Dendritic cell treated with granulocyte-macrophage colony-stimulating factor and Interleukin-4, amounts not matched to agents 40 ng/mL and 50 ng/mL, for 4 days (primary cell): ENCODE data around the gene RABEPK.
"Not testable (repeated sequence)": the region's sequence is repeated elsewhere in the genome, so short reads cannot be mapped to it uniquely, and the experiment has no call there.

Experiments used
- H3K27ac Mint-ChIP-seq: one replicate; pipeline ENCODE4 v1.8.0; 2022; ENCODE audit warnings: mild to moderate bottlenecking, mixed read lengths
- H3K27me3 Mint-ChIP-seq: one replicate; pipeline ENCODE4 v1.8.0; 2022; ENCODE audit warnings: mild to moderate bottlenecking, mixed read lengths
- H3K36me3 Mint-ChIP-seq: one replicate; pipeline ENCODE4 v1.8.0; 2022; ENCODE audit warnings: low read depth, mixed read lengths
- H3K4me1 Mint-ChIP-seq: one replicate; pipeline ENCODE4 v1.8.0; 2022; ENCODE audit warnings: low read depth, mixed read lengths
- H3K4me3 Mint-ChIP-seq: one replicate; pipeline ENCODE4 v1.8.0; 2022; ENCODE audit warnings: mild to moderate bottlenecking, moderate library complexity, mixed read lengths
- H3K9me3 Mint-ChIP-seq: one replicate; pipeline ENCODE4 v1.8.0; 2022; ENCODE audit warnings: mixed read lengths
- intact Hi-C: fragments of 100-400 bp; cut with micrococcal nuclease; formaldehyde crosslinking; loops from one replicate; pipeline ENCODE4 v1.15.0; 2022

Gene RABEPK

GRCh38 chr9:125227761-125228160 lies 27.4 kb downstream of the RABEPK start:
- no peaks in the 10 kb centered on the region for H3K27me3 Mint-ChIP-seq
- H3K9me3 Mint-ChIP-seq = no peaks in the 10 kb centered on the region
- no peak overlapping the region for H3K27ac Mint-ChIP-seq
- intact Hi-C loops = no loop called here
- H3K4me1 Mint-ChIP-seq = no peaks in the 10 kb centered on the region
- peaks cover 79% of the 10 kb centered on the region for H3K36me3 Mint-ChIP-seq
- no peak overlapping the region for H3K4me3 Mint-ChIP-seq

GRCh38 chr9:125233678-125234077 lies 33.3 kb downstream of the RABEPK start:
- Mint-ChIP-seq H3K27ac (no peak overlapping the region), H3K27me3 (no peaks in the 10 kb centered on the region), H3K36me3 (peaks cover 94% of the 10 kb centered on the region), H3K4me3 (no peak overlapping the region), H3K9me3 (no peaks in the 10 kb centered on the region), H3K4me1 (peaks cover 36% of the 10 kb centered on the region)
- intact Hi-C loops = no loop called here

GRCh38 chr9:125234099-125234498 lies 33.8 kb downstream of the RABEPK start:
- H3K9me3 Mint-ChIP-seq, H3K4me3 Mint-ChIP-seq, H3K27me3 Mint-ChIP-seq, H3K27ac Mint-ChIP-seq, intact Hi-C loops: not testable (repeated sequence)
- Mint-ChIP-seq H3K4me1 (peaks cover 40% of the 10 kb centered on the region), H3K36me3 (peaks cover 94% of the 10 kb centered on the region)

GRCh38 chr9:125235804-125236519 lies 35.6 kb downstream of the RABEPK start:
- H3K27me3 Mint-ChIP-seq = no peaks in the 10 kb centered on the region
- H3K4me1 Mint-ChIP-seq = peaks cover 42% of the 10 kb centered on the region
- H3K9me3 Mint-ChIP-seq = no peaks in the 10 kb centered on the region
- H3K27ac Mint-ChIP-seq = peak overlapping the region; percentile 17
- peak overlapping the region; percentile 33 for H3K4me3 Mint-ChIP-seq
- H3K36me3 Mint-ChIP-seq = peaks cover 94% of the 10 kb centered on the region
- intact Hi-C loops = loop anchor here (5.0 kb wide), 1 partner anchor 41 kb away; no protein-coding TSS in a partner anchor

GRCh38 chr9:125236520-125237159 lies 36.3 kb downstream of the RABEPK start:
- intact Hi-C loops = loop anchor here (5.0 kb wide), 1 partner anchor 41 kb away; no protein-coding TSS in a partner anchor
- Mint-ChIP-seq H3K4me3 (peak overlapping the region; percentile 33), H3K36me3 (peaks cover 94% of the 10 kb centered on the region), H3K27ac (peak overlapping the region; percentile 17), H3K4me1 (peaks cover 42% of the 10 kb centered on the region)
- H3K9me3 Mint-ChIP-seq, H3K27me3 Mint-ChIP-seq: not testable (repeated sequence)

GRCh38 chr9:125238127-125238914 lies 38.0 kb downstream of the RABEPK start:
- Mint-ChIP-seq H3K36me3 (peaks cover 83% of the 10 kb centered on the region), H3K9me3 (no peaks in the 10 kb centered on the region), H3K4me1 (peaks cover 42% of the 10 kb centered on the region), H3K4me3 (peak overlapping the region; percentile 96), H3K27ac (peak overlapping the region; percentile 100), H3K27me3 (no peaks in the 10 kb centered on the region)
- intact Hi-C loops = loop anchor here (5.0 kb wide), 1 partner anchor 39 kb away; no protein-coding TSS in a partner anchor

- H3K36me3 Mint-ChIP-seq = peaks cover 76% of the 10 kb centered on the region
- H3K27me3 Mint-ChIP-seq = no peaks in the 10 kb centered on the region
- peak overlapping the region; percentile 96 for H3K4me3 Mint-ChIP-seq
- intact Hi-C loops = loop anchor here (5.0 kb wide), 1 partner anchor 38 kb away; no protein-coding TSS in a partner anchor
- H3K4me1 Mint-ChIP-seq = peaks cover 42% of the 10 kb centered on the region
- peak overlapping the region; percentile 100 for H3K27ac Mint-ChIP-seq
- H3K9me3 Mint-ChIP-seq = no peaks in the 10 kb centered on the region
Measured at GRCh38 chr9:125238915-125239446, 38.6 kb downstream of the RABEPK start.

- Mint-ChIP-seq H3K27me3 (no peaks in the 10 kb centered on the region), H3K9me3 (no peaks in the 10 kb centered on the region), H3K4me1 (peaks cover 42% of the 10 kb centered on the region), H3K36me3 (peaks cover 73% of the 10 kb centered on the region), H3K4me3 (peak overlapping the region; percentile 96), H3K27ac (peak overlapping the region; percentile 100)
- intact Hi-C loops = loop anchor here (5.0 kb wide), 1 partner anchor 37 kb away; no protein-coding TSS in a partner anchor
Measured at GRCh38 chr9:125239631-125240597, 39.6 kb downstream of the RABEPK start.

- peaks cover 66% of the 10 kb centered on the region for H3K36me3 Mint-ChIP-seq
- intact Hi-C loops = no loop called here
- H3K27ac Mint-ChIP-seq = peak overlapping the region; percentile 100
- no peaks in the 10 kb centered on the region for H3K27me3 Mint-ChIP-seq
- H3K4me1 Mint-ChIP-seq = peaks cover 37% of the 10 kb centered on the region
- peak overlapping the region; percentile 96 for H3K4me3 Mint-ChIP-seq
- H3K9me3 Mint-ChIP-seq = no peaks in the 10 kb centered on the region
Measured at GRCh38 chr9:125240649-125240999, 40.3 kb downstream of the RABEPK start.

- intact Hi-C loops = loop anchor here (1.0 kb wide), 2 partner anchors 20 to 52 kb away; partner anchors contain the start of genes GAPVD1 and PPP6C
- H3K9me3 Mint-ChIP-seq = no peaks in the 10 kb centered on the region
- H3K4me1 Mint-ChIP-seq = peaks cover 31% of the 10 kb centered on the region
- peaks cover 60% of the 10 kb centered on the region for H3K36me3 Mint-ChIP-seq
- H3K4me3 Mint-ChIP-seq = peak within 1 kb of the TSS; percentile 96
- no peaks in the 10 kb centered on the region for H3K27me3 Mint-ChIP-seq
- H3K27ac Mint-ChIP-seq = peak within 1 kb of the TSS; percentile 100
Measured at GRCh38 chr9:125241000-125241862, 40.9 kb downstream of the RABEPK start, which contains the start of gene HSPA5. Gene HSPA5, minus strand, starts transcription at chr9:125241343. Its CDS starts 217 bp downstream, at chr9:125241126.

- Mint-ChIP-seq H3K4me1 (peaks cover 22% of the 10 kb centered on the region), H3K9me3 (no peaks in the 10 kb centered on the region), H3K36me3 (peaks cover 51% of the 10 kb centered on the region), H3K4me3 (peak overlapping the region; percentile 96), H3K27ac (peak overlapping the region; percentile 100), H3K27me3 (no peaks in the 10 kb centered on the region)
- intact Hi-C loops = loop anchor here (1.0 kb wide), 2 partner anchors 19 to 53 kb away; partner anchors contain the start of genes GAPVD1 and PPP6C
Measured at GRCh38 chr9:125241863-125242739, 41.8 kb downstream of the RABEPK start.
